Esophagus (tissue), 2 donors: ENCODE measurements around the gene SMARCD2. TPM values are rescaled to one million over a fixed set of nuclear protein-coding genes. Genes with fewer than 3 reads are reported as not detected.
A peak's percentile ranks its signal among the peaks of the same experiment; 100 is the strongest.
"Not testable (repeated sequence)": the region's sequence is repeated elsewhere in the genome, so short reads cannot be mapped to it uniquely, and the experiment has no call there.

Experiments
- H3K27ac ChIP-seq, 2 donors: one replicate each; pipeline ENCODE4 v1.5.1; 2013; ENCODE audit warnings: low read depth in 2 of 2, mild to moderate bottlenecking in 2 of 2, inconsistent platforms in 1 of 2, low read length in 1 of 2, moderate library complexity in 1 of 2
- H3K27me3 ChIP-seq, 2 donors: one replicate each; pipeline ENCODE4 v1.6.1; 2013; ENCODE audit warnings: low read length in 2 of 2, control low read depth in 1 of 2, mild to moderate bottlenecking in 1 of 2; ENCODE audit not compliant: insufficient read depth in 2 of 2, control insufficient read depth in 1 of 2
- H3K36me3 ChIP-seq, 2 donors: one replicate each; pipeline ENCODE4 v1.6.1; 2013; ENCODE audit warnings: low read length in 1 of 2; ENCODE audit not compliant: control insufficient read depth in 2 of 2, insufficient read depth in 2 of 2
- H3K4me1 ChIP-seq, 2 donors: one replicate each; pipeline ENCODE4 v1.6.1; 2013; ENCODE audit warnings: low read length in 1 of 2; ENCODE audit not compliant: control insufficient read depth in 2 of 2, insufficient read depth in 2 of 2
- H3K4me3 ChIP-seq, 2 donors: one replicate each; pipeline ENCODE4 v1.5.1; 2013; ENCODE audit warnings: low read length in 2 of 2, mild to moderate bottlenecking in 2 of 2, low read depth in 1 of 2, moderate library complexity in 1 of 2
- H3K9me3 ChIP-seq, 2 donors: one replicate each; pipeline ENCODE4 v1.6.1; 2013; ENCODE audit warnings: mild to moderate bottlenecking in 2 of 2, low read depth in 1 of 2, low read length in 1 of 2, moderate library complexity in 1 of 2; ENCODE audit not compliant: control insufficient read depth in 2 of 2, insufficient read depth in 1 of 2
- WGBS, 2 donors: extraction: QIAGEN DNeasy Blood & Tissue Kit; methylation state at CpG; one replicate each; pipeline ENCODE4 v1.1.7; 2013; 5-methylcytosine and 5-hydroxymethylcytosine counted together
- polyA plus RNA-seq, 2 donors: library from polyadenylated mRNA; stranded (reverse); fragments of 200-250 nt; gene quantifications; one replicate each; pipeline ENCODE4 v1.2.3, GENCODE V29; 2013
- donor health status: healthy with polysubstance abuse.
- donor health status: Bipolar disorder and iron deficiency.

SMARCD2 gene
- polyA plus RNA-seq, 2 donors = 54.4 to 62.4 TPM

DNA sequence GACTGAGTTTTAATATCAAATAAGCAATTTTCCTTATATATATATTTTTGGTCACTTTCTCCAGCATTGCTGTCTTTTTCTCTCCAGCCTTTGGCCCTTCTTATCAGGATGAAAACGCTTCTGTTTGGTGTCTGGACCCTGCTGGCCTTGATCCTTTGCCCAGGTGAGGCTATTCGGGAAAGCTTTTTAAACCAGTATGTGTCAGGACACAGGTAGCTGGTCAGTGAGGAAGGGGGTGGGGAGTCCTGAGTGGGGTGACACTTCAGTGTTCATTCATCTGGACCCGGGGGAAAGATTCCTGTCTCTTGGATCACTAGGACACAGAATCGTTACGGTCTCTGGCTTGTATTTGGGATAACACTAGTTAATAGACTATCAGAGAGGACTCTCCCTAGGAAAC lies 12.2 kb upstream of the SMARCD2 start:
- no peak overlapping the region for H3K27ac ChIP-seq
- H3K27me3 ChIP-seq = no peaks in the 10 kb centered on the region
- no peaks in the 10 kb centered on the region for H3K36me3 ChIP-seq
- H3K4me3 ChIP-seq = no peak overlapping the region
- H3K9me3 ChIP-seq = no peaks in the 10 kb centered on the region
- 74 to 87% methylated on average over 5 of the region's 5 CpGs for WGBS, 2 donors
- H3K4me1 ChIP-seq = no peaks in the 10 kb centered on the region

DNA sequence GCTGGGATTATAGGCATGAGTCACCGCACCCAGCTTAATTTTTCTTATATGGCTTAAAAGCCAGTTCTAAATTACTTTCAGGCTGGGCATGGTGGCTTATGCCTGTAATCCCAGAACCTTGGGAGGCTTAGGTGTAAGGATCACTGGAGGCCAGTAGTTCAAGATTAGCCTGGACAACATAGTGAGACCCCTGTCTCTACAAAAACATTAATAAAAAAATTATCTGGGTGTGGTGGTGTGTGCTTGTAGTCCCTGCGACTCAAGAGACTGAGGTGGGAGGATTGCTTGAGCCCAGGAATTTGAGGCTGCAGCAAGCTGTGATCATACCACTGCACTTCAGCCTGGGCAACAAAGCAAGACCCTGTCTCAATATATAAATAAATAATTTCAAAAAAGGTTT lies 10.8 kb upstream of the SMARCD2 start:
- Histone ChIP-seq H3K27me3 (no peaks in the 10 kb centered on the region), H3K4me3 (no peak overlapping the region), H3K36me3 (no peaks in the 10 kb centered on the region), H3K9me3 (no peaks in the 10 kb centered on the region), H3K4me1 (peaks cover 0 to 4% of the 10 kb centered on the region in 2 donors), H3K27ac (no peak overlapping the region)
- WGBS, 2 donors = 90 to 92% methylated on average over 2 of the region's 2 CpGs

GRCh38 chr17:63850401-63850800 lies 7.9 kb upstream of the SMARCD2 start:
- Histone ChIP-seq H3K4me1 (peaks cover 0 to 4% of the 10 kb centered on the region in 2 donors), H3K9me3 (no peaks in the 10 kb centered on the region), H3K4me3 (no peak overlapping the region), H3K27ac (no peak overlapping the region), H3K27me3 (no peaks in the 10 kb centered on the region), H3K36me3 (no peaks in the 10 kb centered on the region)
- whole genome bisulfite sequencing, 2 donors = 83 to 89% methylated on average over 9 of the region's 9 CpGs

DNA sequence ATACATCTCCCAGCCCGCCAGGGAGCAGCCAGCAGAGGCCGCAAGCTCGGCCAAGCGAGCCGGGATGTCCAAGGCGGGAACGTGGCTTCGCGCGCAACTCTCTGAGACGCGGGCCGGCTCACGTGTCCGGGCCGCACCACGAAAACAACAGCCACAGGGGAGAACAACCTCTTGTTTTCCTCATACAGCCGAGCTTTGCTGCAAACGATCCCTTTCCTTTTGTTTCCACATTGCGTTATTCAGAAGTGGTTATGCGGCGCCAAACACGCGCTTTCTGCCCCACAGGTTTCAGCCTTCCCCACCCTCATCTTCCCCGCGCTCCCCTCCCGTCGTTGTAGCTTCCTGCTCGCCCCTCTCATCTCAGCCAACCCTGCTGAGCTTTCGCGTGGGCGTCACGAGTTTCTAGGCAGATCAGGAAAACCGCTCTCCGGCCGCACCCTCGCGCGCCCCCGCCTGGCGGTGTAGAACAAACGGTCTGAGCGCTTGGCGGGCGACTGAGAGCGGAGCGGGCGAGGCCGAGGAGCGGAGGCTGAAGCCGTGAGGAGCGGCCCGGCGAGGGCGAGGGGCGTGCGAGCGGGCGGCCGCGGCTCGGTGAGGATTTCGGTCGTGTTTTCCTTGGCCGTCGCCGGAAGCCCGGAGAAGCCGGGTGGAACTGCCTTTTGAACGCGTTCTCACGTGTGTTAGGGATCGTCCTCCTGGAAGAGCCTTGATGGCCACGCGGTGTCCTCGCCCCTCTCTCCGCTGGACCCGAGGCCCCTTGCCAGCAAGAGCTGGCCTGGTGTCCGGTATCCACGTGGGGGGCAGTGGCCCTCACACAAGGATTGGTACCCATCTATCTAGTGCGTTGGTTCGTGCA lies 6.6 kb upstream of the SMARCD2 start:
- H3K4me1 ChIP-seq = peaks cover 0 to 4% of the 10 kb centered on the region in 2 donors
- H3K4me3 ChIP-seq = peak overlapping the region in 1 of 2 donors; percentile 4
- H3K36me3 ChIP-seq = no peaks in the 10 kb centered on the region
- WGBS, 2 donors = 21% methylated on average over 82 of the region's 82 CpGs
- H3K27ac ChIP-seq = peak overlapping the region in 1 of 2 donors; percentile 66
- no peaks in the 10 kb centered on the region for H3K27me3 ChIP-seq
- H3K9me3 ChIP-seq = no peaks in the 10 kb centered on the region

GRCh38 chr17:63847525-63848249 lies 5.2 kb upstream of the SMARCD2 start:
- WGBS, 2 donors = 95 to 97% methylated on average over 3 of the region's 3 CpGs
- no peaks in the 10 kb centered on the region for H3K36me3 ChIP-seq
- H3K27me3 ChIP-seq = no peaks in the 10 kb centered on the region
- no peak overlapping the region for H3K4me3 ChIP-seq
- H3K9me3 ChIP-seq = no peaks in the 10 kb centered on the region
- H3K4me1 ChIP-seq = peaks cover 0 to 4% of the 10 kb centered on the region in 2 donors
- no peak overlapping the region for H3K27ac ChIP-seq

GRCh38 chr17:63845509-63845908 lies 3.0 kb upstream of the SMARCD2 start:
- 78 to 90% methylated on average over 1 of the region's 1 CpG for WGBS, 2 donors
- H3K27me3 ChIP-seq = no peaks in the 10 kb centered on the region
- H3K27ac ChIP-seq = no peak overlapping the region
- no peaks in the 10 kb centered on the region for H3K9me3 ChIP-seq
- no peaks in the 10 kb centered on the region for H3K36me3 ChIP-seq
- peaks cover 2 to 9% of the 10 kb centered on the region in 2 donors for H3K4me1 ChIP-seq
- no peak overlapping the region for H3K4me3 ChIP-seq

DNA sequence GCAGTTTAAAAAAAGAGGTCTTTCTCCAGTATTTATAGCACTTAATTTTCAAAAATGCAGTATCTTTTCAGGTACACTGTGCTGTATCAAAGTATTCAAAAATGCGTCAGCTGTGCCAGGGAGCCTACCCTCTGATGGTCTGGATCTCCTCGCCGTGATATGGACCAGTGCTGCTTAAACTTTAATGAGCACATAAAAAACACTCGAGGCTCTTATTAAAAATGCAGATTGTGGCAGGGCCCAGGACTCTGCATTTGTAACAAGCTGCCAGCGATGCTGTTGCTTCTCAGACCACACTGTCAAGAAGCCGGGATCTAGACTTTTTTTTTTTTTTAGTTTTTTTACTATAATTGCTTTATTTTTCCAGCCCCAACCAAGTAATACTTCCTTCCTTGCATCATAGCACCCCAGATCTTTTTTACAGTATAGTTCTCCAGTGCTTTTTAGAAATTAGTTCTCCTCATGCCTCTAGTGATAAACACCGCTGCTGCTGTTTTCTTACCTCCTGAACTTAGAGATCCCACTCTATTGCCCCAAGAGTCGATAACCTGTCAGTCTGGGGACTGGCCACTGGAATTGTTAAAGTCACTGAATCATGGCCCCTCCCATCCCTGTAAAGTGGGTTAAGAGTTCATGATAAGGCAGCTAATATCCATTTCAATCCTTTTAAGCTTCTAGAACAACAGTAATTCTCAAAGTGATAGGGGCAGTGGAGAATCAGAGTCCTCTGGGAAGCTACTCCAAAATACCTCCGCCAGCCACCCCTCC lies 1.6 kb upstream of the SMARCD2 start:
- Histone ChIP-seq H3K4me1 (peaks cover 6% of the 10 kb centered on the region in 2 donors), H3K4me3 (no peak overlapping the region), H3K27me3 (no peaks in the 10 kb centered on the region), H3K36me3 (no peaks in the 10 kb centered on the region), H3K9me3 (no peaks in the 10 kb centered on the region), H3K27ac (no peak overlapping the region)
- 73 to 76% methylated on average over 9 of the region's 9 CpGs for WGBS, 2 donors

DNA sequence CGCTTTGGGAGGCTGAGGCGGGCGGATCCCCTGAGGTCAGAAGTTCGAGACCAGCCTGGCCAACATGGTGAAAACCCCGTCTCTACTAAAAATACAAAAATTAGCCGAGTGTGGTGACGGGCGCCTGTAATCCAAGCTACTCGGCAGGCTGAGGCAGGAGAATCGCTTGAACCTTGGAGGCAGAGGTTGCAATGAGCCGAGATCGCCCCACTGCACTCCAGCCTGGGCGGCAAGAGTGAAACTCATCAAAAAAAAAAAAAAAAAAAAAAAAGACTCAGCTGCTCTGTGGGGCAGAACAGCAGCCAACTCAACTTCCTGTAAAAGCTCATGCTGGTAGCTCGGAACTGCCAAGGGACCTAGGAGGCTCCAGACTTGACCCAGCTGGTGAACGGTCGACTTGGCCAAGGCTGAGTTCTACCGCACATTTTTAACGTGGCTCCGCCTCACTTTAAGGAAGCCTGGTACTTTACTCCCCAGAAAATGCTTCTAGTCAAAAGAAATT lies 953 bp upstream of the SMARCD2 start:
- WGBS, 2 donors = 6 to 8% methylated on average over 19 of the region's 19 CpGs
- H3K9me3 ChIP-seq, H3K4me1 ChIP-seq, H3K27me3 ChIP-seq, H3K36me3 ChIP-seq: not testable (repeated sequence)
- Histone ChIP-seq H3K4me3 (peak overlapping the region; percentile 47 to 57), H3K27ac (peak overlapping the region; percentile 88 to 95)

DNA sequence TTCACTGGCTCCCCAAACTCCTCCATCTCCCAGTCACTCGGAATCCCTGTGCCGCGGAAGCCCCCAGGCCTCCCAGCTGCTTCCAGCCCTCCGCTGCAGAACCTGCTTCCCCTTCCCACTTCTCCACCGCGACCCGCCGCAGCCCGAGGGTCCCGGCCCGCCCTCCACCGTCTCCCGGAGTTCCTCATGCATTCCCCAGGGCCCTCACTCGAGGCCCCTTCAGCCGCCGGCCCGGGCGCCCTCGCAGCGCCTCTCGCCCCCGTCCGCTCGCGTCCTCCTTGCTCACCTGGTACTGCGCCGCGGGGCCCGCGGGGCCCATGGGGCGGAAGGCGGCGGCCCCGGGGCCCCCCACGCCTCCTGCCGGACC lies 329 bp downstream of the SMARCD2 start:
- 0 to 1% methylated on average over 24 to 36 of the region's 36 CpGs for WGBS, 2 donors
- peaks cover 22% of the 10 kb centered on the region in 2 donors for H3K4me1 ChIP-seq
- peaks cover 0 to 3% of the 10 kb centered on the region in 2 donors for H3K36me3 ChIP-seq
- no peaks in the 10 kb centered on the region for H3K27me3 ChIP-seq
- peak overlapping the region; percentile 95 to 96 for H3K27ac ChIP-seq
- H3K9me3 ChIP-seq = no peaks in the 10 kb centered on the region
- H3K4me3 ChIP-seq = peak overlapping the region; percentile 94
